ENCODE results near the gene FN1.
"Not testable (repeated sequence)": the region's sequence is repeated elsewhere in the genome, so short reads cannot be mapped to it uniquely, and the experiment has no call there.

The FN1 gene

GRCh38 chr2:215319500-215319899 is 116.4 kb downstream of the FN1 start:
- H3K36me3 ChIP-seq, result peaks cover 70 to 100% (median 96%) of the 10 kb centered on the region in 11 experiments
- no peaks in the 10 kb centered on the region for H3K27me3 ChIP-seq
- H3K4me2 ChIP-seq, result peak overlapping the region in 1 of 11 experiments; percentile 44; a peak in 1 of 22 replicates
- H3K9me3 ChIP-seq (replicated peaks in 1 of 11), result peaks cover 0 to 35% (median 16%) of the 10 kb centered on the region in 11 experiments; a peak in 18 of 22 replicates
- TF ChIP-seq Cebpa-rat (IDR thresholded peaks at IDR 0.05), result no peak
- no peak overlapping the region for H3K9ac ChIP-seq
- no peak overlapping the region for H3K27ac ChIP-seq
- peaks cover 0 to 55% (median 8%) of the 10 kb centered on the region in 11 experiments; a peak in 14 of 22 replicates for H4K20me1 ChIP-seq
- peaks cover 9 to 46% (median 25%) of the 10 kb centered on the region in 10 experiments; a peak in 17 of 20 replicates for H3K4me1 ChIP-seq
- H3K4me3 ChIP-seq, result no peak overlapping the region; a peak in 1 of 20 replicates

- H3K9ac ChIP-seq, result no peak overlapping the region
- peaks cover 24 to 71% (median 46%) of the 10 kb centered on the region in 10 experiments for H3K4me1 ChIP-seq
- peaks cover 0 to 24% (median 0%) of the 10 kb centered on the region in 11 experiments; a peak in 3 of 22 replicates for H4K20me1 ChIP-seq
- peaks cover 0 to 22% (median 8%) of the 10 kb centered on the region in 11 experiments; a peak in 17 of 22 replicates for H3K9me3 ChIP-seq (replicated peaks in 1 of 11)
- TF ChIP-seq Cebpa-rat (IDR thresholded peaks at IDR 0.05), result no peak
- H3K27me3 ChIP-seq, result no peaks in the 10 kb centered on the region
- H3K4me3 ChIP-seq, result no peak overlapping the region
- peak overlapping the region in 1 of 11 experiments; percentile 60; a peak in 4 of 22 replicates for H3K4me2 ChIP-seq
- peaks cover 40 to 88% (median 80%) of the 10 kb centered on the region in 11 experiments for H3K36me3 ChIP-seq
- H3K27ac ChIP-seq, result no peak overlapping the region
These were observed 119.5 kb downstream of the FN1 start for GRCh38 chr2:215316336-215316735.

GRCh38 chr2:215315301-215315700 is 120.6 kb downstream of the FN1 start:
- peaks cover 31 to 80% (median 51%) of the 10 kb centered on the region in 10 experiments for H3K4me1 ChIP-seq
- H3K4me3 ChIP-seq, result no peak overlapping the region
- H3K27me3 ChIP-seq, result no peaks in the 10 kb centered on the region
- no peak for TF ChIP-seq Cebpa-rat (IDR thresholded peaks at IDR 0.05)
- H3K27ac ChIP-seq, result no peak overlapping the region
- peaks cover 30 to 78% (median 70%) of the 10 kb centered on the region in 11 experiments for H3K36me3 ChIP-seq
- H3K9ac ChIP-seq, result no peak overlapping the region
- H3K4me2 ChIP-seq, result peak overlapping the region in 5 of 11 experiments; percentile 2 to 17 (median 11); a peak in 5 of 22 replicates
- peaks cover 0 to 18% (median 0%) of the 10 kb centered on the region in 11 experiments; a peak in 3 of 22 replicates for H4K20me1 ChIP-seq
- H3K9me3 ChIP-seq (replicated peaks in 1 of 11), result peaks cover 0 to 12% (median 0%) of the 10 kb centered on the region in 11 experiments; a peak in 6 of 22 replicates

GRCh38 chr2:215314896-215315295 is 121.0 kb downstream of the FN1 start:
- H3K4me2 ChIP-seq, result peak overlapping the region in 6 of 11 experiments; percentile 1 to 88 (median 11); a peak in 4 of 22 replicates
- TF ChIP-seq Cebpa-rat (IDR thresholded peaks at IDR 0.05), result no peak
- H3K27me3 ChIP-seq, result no peaks in the 10 kb centered on the region
- no peak overlapping the region for H3K27ac ChIP-seq
- no peak overlapping the region for H3K9ac ChIP-seq
- no peak overlapping the region for H3K4me3 ChIP-seq
- H3K4me1 ChIP-seq, result peaks cover 31 to 77% (median 50%) of the 10 kb centered on the region in 10 experiments
- peaks cover 0 to 16% (median 0%) of the 10 kb centered on the region in 11 experiments; a peak in 3 of 22 replicates for H4K20me1 ChIP-seq
- peaks cover 26 to 73% (median 66%) of the 10 kb centered on the region in 11 experiments for H3K36me3 ChIP-seq
- H3K9me3 ChIP-seq (replicated peaks in 1 of 11), result peaks cover 0 to 11% (median 0%) of the 10 kb centered on the region in 11 experiments; a peak in 5 of 22 replicates

GRCh38 chr2:215313255-215313613 is 122.6 kb downstream of the FN1 start:
- no peak for TF ChIP-seq Cebpa-rat (IDR thresholded peaks at IDR 0.05)
- H3K27ac ChIP-seq, result peak overlapping the region in 8 of 11 experiments; percentile 87 to 97 (median 94); a peak in 13 of 22 replicates
- H3K4me2 ChIP-seq, result peak overlapping the region; percentile 82 to 97 (median 91)
- no peaks in the 10 kb centered on the region for H3K27me3 ChIP-seq
- H3K36me3 ChIP-seq, result peaks cover 9 to 57% (median 49%) of the 10 kb centered on the region in 11 experiments; a peak in 21 of 22 replicates
- H3K4me1 ChIP-seq, result peaks cover 31 to 61% (median 42%) of the 10 kb centered on the region in 10 experiments
- H4K20me1 ChIP-seq, result peaks cover 0 to 16% (median 0%) of the 10 kb centered on the region in 11 experiments; a peak in 3 of 22 replicates
- H3K9ac ChIP-seq, result peak overlapping the region in 6 of 11 experiments; percentile 83 to 96 (median 92); a peak in 12 of 22 replicates
- H3K9me3 ChIP-seq (replicated peaks in 1 of 11), result 0 out of 22 replicates have a peak, but pooled peaks cover 0 to 3% (median 0%) of the 10 kb centered on the region in 11 experiments
- H3K4me3 ChIP-seq, result peak overlapping the region; percentile 65 to 80 (median 76); a peak in 16 of 20 replicates

- H4K20me1 ChIP-seq, result peaks cover 0 to 6% (median 0%) of the 10 kb centered on the region in 11 experiments; a peak in 3 of 22 replicates
- H3K9me3 ChIP-seq (replicated peaks in 1 of 11), result 0 out of 22 replicates have a peak, but pooled peaks cover 0 to 3% (median 0%) of the 10 kb centered on the region in 11 experiments
- peaks cover 8 to 43% (median 37%) of the 10 kb centered on the region in 11 experiments; a peak in 20 of 22 replicates for H3K36me3 ChIP-seq
- no peak for TF ChIP-seq Cebpa-rat (IDR thresholded peaks at IDR 0.05)
- no peaks in the 10 kb centered on the region for H3K27me3 ChIP-seq
- peak within 1 kb of the TSS; percentile 83 to 96 (median 91) for H3K9ac ChIP-seq
- H3K27ac ChIP-seq, result peak within 1 kb of the TSS; percentile 67 to 97 (median 94); a peak in 21 of 22 replicates
- peaks cover 25 to 47% (median 33%) of the 10 kb centered on the region in 10 experiments for H3K4me1 ChIP-seq
- H3K4me2 ChIP-seq, result peak within 1 kb of the TSS; percentile 82 to 97 (median 91)
- peak within 1 kb of the TSS; percentile 65 to 80 (median 76) for H3K4me3 ChIP-seq
These were observed 124.1 kb downstream of the FN1 start, which contains the start of gene ATIC for GRCh38 chr2:215311625-215312396. ATIC (plus strand) TSS chr2:215312059; CDS start chr2:215312143, 84 bp downstream.

GRCh38 chr2:215311259-215311624 is 124.6 kb downstream of the FN1 start:
- H4K20me1 ChIP-seq; H3K27me3 ChIP-seq; H3K9me3 ChIP-seq (replicated peaks in 1 of 11): not testable (repeated sequence)
- peak overlapping the region; percentile 83 to 96 (median 91) for H3K9ac ChIP-seq
- peak overlapping the region; percentile 64 to 97 (median 94); a peak in 21 of 22 replicates for H3K27ac ChIP-seq
- H3K4me1 ChIP-seq, result peaks cover 22 to 44% (median 30%) of the 10 kb centered on the region in 10 experiments
- H3K4me2 ChIP-seq, result peak overlapping the region; percentile 82 to 97 (median 91)
- H3K36me3 ChIP-seq, result peaks cover 5 to 37% (median 32%) of the 10 kb centered on the region in 11 experiments; a peak in 19 of 22 replicates
- H3K4me3 ChIP-seq, result peak overlapping the region; percentile 65 to 80 (median 76)
